ENCODE results near the gene KLHL35.

DNA sequence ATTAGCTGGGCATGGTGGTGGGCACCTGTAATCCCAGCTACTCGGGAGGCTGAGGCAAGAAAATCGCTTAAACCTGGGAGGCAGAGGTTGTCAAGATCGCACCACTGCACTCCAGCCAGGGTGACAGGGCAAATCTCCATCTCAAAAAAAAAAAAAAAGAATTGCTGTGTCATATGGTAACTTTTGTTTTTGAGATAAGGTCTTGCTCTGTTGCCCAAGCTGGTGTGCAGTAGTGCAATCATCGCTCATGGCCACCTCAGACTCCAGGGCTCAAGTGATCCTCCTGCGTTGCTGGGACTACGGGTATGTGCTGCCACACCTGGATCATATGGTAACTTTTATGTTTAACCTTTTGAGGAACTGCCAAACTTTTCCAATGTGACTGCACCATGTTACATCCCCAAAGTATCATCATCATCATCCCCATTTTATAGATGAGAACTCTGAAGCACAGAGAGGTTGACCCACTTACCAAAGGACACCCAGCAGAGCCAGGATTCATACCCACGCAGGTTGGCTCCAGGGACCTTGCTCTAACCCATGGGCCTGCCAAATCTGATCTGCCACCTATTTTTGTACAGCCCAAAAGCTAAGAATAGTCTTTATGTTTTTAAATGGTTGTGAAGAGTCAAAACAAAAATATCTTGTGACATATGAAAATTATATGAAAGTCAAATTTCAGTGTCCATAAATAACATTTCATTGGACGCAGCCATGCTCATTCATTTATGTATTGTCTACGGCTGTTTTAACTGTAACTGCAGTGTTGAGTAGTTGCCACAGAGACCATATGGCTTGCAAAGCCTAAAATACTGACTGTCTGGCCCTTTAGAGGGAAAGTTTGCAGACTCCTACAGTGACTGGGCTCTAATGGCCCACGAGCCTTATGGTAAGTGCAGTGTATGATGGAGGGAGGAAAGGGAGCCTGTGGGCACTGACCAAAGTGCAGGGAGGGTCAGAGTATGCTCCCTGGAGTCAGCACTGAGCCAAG, 47.5 kb upstream of the KLHL35 start:
- TF ChIP-seq POLR2AphosphoS5 (IDR thresholded peaks at IDR 0.05) (no peak), POLR2A (IDR thresholded peaks at IDR 0.05) (no peak)
- TF ChIP-seq, protein P1, sequence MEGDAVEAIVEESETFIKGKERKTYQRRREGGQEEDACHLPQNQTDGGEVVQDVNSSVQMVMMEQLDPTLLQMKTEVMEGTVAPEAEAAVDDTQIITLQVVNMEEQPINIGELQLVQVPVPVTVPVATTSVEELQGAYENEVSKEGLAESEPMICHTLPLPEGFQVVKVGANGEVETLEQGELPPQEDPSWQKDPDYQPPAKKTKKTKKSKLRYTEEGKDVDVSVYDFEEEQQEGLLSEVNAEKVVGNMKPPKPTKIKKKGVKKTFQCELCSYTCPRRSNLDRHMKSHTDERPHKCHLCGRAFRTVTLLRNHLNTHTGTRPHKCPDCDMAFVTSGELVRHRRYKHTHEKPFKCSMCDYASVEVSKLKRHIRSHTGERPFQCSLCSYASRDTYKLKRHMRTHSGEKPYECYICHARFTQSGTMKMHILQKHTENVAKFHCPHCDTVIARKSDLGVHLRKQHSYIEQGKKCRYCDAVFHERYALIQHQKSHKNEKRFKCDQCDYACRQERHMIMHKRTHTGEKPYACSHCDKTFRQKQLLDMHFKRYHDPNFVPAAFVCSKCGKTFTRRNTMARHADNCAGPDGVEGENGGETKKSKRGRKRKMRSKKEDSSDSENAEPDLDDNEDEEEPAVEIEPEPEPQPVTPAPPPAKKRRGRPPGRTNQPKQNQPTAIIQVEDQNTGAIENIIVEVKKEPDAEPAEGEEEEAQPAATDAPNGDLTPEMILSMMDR (IDR thresholded peaks at IDR 0.05) = no peak
